HPDE6-E6E7 (cell line): ENCODE data around the gene FAM78A.
"Not testable (repeated sequence)": the region's sequence is repeated elsewhere in the genome, so short reads cannot be mapped to it uniquely, and the experiment has no call there.

ENCODE experiments used
- DNase-seq: peaks from one replicate; pipeline ENCODE4 v3.0.0; 2011; ENCODE audit warnings: missing footprints; ENCODE audit errors: extremely low spot score

The FAM78A gene

DNA sequence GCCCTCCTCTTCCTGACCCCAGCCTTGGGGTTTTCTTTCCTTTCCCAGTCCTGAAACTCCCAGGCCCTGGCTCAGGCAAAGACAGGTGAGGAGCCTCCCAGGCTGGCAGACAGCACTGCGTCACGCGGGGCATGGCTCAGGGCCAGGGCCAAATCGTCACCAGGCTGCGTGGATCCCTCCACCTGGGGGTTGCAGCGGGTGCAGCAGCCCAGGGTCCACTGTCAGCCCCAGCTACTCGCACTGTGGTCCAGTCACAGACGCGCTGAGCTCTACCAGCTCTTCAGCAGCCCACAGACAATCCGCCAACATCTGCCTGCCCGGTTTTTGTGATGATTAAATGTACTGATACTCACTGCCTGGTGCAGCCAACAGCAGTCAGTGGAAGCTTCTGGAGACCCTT is 12.1 kb downstream of the FAM78A start:
- DNase-seq = no peak

- DNase-seq = no peak
Observed at GRCh38 chr9:131263701-131264100, 12.6 kb downstream of the FAM78A start.

DNA sequence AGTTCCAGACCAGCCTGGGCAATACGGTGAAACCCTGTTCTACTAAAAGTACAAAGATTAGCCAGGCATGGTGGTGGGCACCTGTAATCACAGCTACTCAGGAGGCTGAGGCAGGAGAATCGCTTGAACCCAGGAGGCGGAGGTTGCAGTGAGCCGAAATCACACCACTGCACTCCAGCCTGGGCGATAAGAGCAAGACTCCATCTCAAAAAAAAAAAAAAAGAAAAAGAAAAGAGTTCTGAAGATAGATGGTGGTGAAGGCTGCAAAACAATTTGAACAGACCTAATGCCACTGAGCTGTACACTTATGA is 13.3 kb downstream of the FAM78A start:
- DNase-seq = not testable (repeated sequence)

- no peak for DNase-seq
Observed at GRCh38 chr9:131262327-131263032, 13.8 kb downstream of the FAM78A start.

DNA sequence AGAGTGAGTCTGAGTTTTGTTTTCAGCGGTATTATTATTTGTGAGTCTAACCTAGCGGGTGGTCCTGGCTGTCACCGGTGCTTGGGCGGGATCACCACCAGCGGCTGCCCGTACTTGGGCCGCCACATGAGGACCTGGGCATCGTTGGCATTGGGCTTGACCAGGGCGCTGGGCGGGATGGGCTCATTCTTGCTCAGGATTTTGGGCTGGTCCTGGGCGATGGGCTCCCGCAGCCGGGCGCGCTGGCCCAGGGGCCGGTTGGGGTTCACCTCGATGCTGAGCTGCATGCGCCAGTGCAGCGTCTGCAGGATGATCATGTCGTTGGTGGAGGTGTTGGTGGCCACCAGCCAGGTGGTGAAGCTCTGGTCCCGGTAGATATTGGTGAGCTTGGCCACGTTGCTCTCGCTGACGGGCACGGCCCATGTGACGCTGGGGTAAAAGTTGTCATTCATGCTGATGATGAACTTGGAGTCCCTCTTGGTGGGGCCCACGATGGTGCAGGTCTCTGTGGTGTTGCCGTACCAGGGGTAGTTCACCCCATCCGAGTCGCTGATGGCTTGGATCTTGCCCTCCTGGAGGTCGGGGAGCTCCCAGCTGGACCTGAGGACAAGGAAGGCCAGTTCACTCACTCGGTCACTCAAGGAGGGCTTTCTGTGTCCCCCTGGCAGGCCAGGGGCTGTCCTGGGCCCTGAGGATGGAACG is 15.4 kb downstream of the FAM78A start:
- DNase-seq = no peak

GRCh38 chr9:131259916-131260597 is 16.3 kb downstream of the FAM78A start:
- DNase-seq = no peak

GRCh38 chr9:131259432-131259898 is 16.8 kb downstream of the FAM78A start:
- no peak for DNase-seq

DNA sequence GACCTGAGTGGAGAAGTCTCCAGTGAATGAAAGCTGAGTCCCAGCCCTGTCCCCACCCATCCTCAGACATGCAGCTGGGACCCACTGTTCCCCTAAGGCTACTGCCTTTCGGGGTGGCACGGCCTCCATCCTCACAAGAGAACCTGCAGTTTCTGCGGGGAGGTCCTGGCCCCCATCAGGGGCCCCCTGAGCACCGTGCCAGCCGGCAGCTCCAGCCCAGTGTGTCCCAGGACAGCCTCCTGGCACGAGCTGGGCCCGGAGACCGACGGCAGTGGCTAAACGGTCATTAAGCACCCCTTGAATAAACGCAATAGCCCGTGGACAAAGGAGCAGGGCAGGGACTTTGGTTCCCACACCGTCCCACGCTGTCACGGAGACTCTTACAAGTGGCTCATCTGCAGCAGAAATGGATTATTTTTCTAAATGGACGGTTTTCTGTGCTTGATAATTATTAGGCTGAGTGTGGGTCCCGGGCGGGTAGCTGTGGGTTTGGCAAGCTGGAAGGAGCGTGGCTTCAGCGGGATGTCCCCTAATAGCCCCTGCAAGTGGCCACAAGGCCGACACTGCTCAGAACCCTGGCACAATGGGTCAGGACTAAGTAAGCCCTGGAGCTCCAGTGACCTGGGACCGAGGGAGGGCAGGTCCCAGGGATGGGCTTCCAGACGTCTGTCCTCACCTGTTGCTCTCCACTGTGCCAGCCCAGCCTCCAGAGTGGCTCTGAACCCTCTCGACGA is 17.4 kb downstream of the FAM78A start:
- no peak for DNase-seq

GRCh38 chr9:131258186-131258585 is 18.1 kb downstream of the FAM78A start:
- DNase-seq = no peak

DNA sequence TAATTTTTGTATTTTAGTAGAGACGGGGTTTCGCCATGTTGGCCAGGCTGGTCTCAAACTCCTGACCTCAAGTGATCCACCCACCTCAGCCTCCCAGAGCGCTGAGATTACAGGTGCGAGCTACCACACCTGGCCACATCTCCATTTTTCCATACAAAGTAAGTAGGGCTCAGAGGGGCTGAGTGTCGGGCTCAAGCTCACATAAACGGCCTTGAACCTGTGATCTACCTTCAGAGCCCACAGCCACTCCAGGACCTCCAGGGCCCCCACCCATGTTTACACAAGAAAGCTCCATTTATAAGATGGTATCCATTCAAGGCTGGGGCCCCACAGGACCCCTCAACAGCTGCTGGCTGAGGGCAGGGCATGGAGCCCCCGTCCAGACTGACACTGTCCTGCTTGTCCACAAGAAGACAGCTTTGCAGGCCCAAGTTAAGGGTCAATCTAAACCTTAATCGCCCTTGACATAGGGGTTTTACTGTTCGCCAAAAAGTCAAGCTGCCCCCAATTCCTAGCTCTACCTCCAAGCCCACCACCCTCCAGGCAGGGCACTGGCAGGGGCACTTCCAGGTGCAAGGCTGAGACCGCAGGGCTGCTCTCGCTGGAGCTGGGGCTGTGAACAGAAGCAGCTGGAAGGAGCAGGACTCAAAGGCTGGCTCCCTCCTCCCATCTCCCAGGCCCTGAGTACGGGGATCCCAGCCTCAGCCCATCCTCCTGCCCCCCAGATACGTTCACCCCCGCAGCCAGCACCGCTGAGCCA is 18.9 kb downstream of the FAM78A start:
- DNase-seq = no peak

DNA sequence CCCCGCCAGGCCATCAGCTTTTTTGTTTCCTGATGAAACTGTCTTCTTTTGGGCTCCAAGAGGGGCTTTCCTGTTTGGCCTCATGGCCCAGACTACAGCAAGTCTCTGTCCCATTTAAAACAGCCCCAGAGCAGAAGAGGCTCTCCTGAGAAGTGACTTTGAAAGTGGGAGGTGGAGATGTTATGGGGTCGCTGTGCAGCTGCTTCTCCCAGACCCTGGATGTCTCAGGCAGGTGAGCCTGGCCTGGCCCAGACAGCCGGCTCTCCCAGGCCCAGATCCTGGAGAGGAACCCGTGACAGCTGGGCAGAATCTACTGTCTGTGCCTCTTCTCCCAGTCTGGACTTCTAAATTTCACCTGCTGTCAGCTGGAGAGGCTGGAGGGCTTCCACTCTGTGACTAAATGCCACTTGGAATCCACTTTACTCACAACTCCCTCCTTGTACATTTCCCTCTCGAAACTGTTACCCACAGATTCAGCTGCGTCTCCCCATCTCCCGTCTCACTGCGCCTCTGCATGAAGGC is 20.6 kb downstream of the FAM78A start:
- DNase-seq = no peak

DNA sequence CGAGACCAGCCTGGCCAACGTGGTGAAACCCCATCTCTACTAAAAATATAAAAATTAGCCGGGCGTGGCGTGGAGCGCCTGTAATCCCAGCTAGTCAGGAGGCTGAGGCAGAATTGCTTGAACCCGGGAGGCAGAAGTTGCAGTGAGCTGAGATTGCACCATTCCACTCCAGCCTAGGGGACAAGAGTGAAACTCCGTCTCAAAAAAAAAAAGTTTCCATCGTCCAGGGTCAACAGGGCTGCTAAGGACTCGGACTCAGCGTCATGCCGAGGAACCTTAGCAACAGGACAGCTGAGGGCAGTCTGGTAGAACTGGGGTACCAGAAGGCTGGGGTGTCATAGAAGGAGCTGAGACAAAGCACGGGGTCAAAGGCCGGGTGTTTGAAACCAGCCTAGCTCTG is 21.7 kb downstream of the FAM78A start:
- no peak for DNase-seq

DNA sequence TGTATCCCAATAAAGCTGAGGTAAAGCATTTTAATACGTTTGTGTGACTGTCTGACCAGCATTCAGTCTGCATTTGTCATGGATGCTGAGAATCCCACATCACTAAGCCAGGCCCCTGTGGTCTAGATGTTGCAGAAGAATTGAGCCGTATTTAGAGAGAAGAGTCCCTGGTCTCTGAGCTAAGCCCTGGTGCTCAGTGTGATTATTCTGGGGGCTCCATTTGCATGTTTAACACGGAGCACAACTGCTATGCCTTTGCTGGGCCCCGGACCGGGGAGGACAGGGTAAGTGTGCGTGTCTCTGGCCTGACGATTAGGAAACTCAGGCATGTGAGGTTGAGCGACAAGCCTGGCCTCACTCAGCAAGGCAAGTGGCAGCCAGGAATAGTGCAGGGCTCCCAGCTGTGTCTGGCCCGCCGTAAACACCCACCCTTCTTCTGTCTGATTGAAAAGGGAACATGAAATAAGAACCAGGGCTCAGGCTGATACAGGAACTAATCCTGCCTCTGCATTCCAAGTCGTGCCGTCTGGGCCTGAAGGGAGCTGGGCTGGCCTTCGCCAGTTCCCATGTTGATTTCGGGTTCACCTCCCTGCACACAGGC is 22.3 kb downstream of the FAM78A start:
- DNase-seq = no peak

DNA sequence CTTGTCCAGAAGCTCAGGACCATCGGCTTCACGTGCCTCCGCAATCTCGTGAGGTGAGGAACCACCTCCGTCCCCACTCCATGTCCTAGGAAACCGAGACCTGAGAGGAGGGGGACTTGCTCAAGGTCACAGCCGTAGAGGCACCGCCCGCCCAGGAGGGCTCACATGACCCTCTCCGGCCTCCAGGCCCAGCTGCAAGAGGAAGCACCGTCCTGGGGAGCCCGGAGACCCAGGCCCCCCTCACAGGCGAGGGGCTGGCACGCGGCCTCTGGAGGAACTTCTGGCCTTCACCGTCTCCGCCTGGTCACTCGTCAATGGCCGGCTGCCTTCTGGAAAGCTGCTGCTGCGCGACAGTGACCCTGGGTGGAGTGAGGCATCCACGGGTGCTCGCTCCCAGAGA is 24.2 kb downstream of the FAM78A start:
- no peak for DNase-seq

- DNase-seq = no peak
Observed at GRCh38 chr9:131246618-131247017, 29.7 kb downstream of the FAM78A start.

GRCh38 chr9:131244331-131244730 is 32.0 kb downstream of the FAM78A start:
- not testable (repeated sequence) for DNase-seq

DNA sequence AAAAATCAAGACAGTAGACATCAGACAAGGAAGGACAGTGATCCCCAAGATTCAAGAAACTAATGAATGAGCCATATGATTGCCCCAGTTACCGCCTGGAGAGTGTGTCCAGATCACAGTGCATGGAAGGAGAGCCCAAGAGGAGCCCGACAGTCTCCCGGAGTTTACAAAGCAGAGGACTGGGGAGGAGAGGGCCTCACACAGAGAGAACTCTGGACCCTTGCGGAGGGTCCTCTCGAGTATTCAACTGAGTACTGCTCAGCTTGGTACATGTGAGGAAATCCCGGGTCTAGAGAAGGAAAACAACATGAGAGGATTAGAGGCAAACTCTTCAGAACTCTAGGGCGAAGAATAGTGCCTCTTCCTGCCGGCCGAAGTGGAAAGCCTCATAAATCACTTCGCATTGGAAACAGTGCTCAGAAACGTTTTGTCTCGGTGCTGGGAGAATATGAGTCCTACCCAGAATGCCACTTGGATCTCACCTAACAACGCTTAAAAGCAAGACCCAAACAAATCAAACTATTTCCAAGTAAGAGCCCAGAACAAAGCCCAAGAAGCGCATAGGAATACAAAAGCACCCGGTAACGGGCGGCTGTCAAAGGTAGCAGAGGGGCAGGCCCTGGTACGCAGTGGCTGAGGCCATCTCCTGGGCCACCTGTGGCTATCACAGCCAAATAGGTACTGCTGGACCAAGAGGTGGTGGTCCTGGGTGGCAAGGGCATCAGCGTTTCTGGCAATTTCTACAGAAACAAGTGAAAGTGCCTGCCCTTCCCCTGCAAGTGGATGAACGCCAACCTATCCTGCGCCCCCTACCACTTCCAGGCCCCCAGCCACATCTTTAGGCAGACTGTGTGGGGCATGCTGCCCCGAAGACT is 36.0 kb downstream of the FAM78A start:
- DNase-seq = no peak

GRCh38 chr9:131239161-131239975 is 36.9 kb downstream of the FAM78A start:
- DNase-seq = no peak

DNA sequence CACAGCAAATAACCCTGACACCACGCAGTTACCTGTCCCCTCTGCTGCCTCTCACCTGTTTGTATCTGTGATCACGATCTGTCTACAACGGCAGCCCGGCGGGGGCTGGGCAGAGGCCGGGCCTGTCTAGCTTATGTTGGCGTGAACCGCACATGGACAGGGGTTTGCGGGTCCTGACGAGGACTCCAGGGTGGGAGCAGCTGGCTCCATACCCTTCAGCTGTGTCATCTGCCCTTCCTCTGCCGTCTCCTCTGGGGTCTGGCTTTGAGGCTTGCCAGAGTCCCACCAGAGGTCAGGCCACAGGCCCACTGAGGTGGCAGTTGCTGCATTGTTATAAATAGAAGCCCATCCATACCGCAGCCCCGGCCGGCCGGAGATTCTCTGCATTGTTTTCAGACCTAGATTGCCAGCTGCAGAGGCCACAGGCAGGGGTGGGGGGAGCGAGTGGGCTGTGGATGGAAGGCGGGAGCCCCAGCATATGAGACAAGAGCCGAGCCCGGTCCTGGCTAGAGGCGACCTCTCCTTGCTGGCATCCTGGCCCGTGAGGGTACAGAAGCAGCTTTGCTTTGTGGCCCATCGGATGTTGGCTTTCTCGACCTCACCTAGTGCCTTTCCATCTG is 37.8 kb downstream of the FAM78A start:
- no peak for DNase-seq
